Calu3 (cell line): ENCODE data around the gene RAD51B. TPM values are rescaled to one million over a fixed set of nuclear protein-coding genes. Genes with fewer than 3 reads are reported as not detected.

Experiments used
- BruUV-seq: library from RNA; stranded (reverse); fragments of 400-500 nt; replicated peaks from 2 replicates; lab custom pipeline; 2021; lab: Mats Ljungman, UMichigan
- CTCF ChIA-PET: fragments of 300-600 bp; sonication (Branson Sonifier 250); formaldehyde crosslinking; loops from one replicate; lab custom pipeline; 2022; ENCODE audit warnings: antibody characterized with exemption; lab: Charles Lee
- DNase-seq: peaks from one replicate; pipeline ENCODE4 v3.0.0; 2022
- H3K27ac Mint-ChIP-seq: one replicate; pipeline ENCODE4 v1.8.0; 2022; ENCODE audit warnings: mixed read lengths; ENCODE audit not compliant: unreplicated experiment
- H3K27me3 Mint-ChIP-seq: one replicate; pipeline ENCODE4 v1.8.0; 2022; ENCODE audit warnings: mixed read lengths; ENCODE audit not compliant: unreplicated experiment
- H3K36me3 Mint-ChIP-seq: one replicate; pipeline ENCODE4 v1.8.0; 2022; ENCODE audit warnings: mild to moderate bottlenecking, moderate library complexity, mixed read lengths; ENCODE audit not compliant: insufficient read depth, unreplicated experiment
- H3K4me1 Mint-ChIP-seq: one replicate; pipeline ENCODE4 v1.8.0; 2022; ENCODE audit warnings: mild to moderate bottlenecking, low read depth, mixed read lengths; ENCODE audit not compliant: unreplicated experiment
- H3K4me3 Mint-ChIP-seq: one replicate; pipeline ENCODE4 v1.8.0; 2022; ENCODE audit warnings: mild to moderate bottlenecking, low read depth, moderate library complexity, mixed read lengths; ENCODE audit not compliant: unreplicated experiment
- H3K9me3 Mint-ChIP-seq: one replicate; pipeline ENCODE4 v1.8.0; 2022; ENCODE audit warnings: low read depth, mixed read lengths; ENCODE audit not compliant: unreplicated experiment
- intact Hi-C: fragments of 100-400 bp; cut with micrococcal nuclease; formaldehyde crosslinking; loops from one replicate; pipeline ENCODE4 v1.10.0; 2022; ENCODE audit not compliant: unreplicated experiment
- total RNA-seq: library from RNA; stranded (reverse); gene quantifications from 2 replicates; pipeline ENCODE4 v1.2.3, GENCODE V29; 2022
- TF ChIP-seq, protein P1 (sequence below): fragments of 200-600 bp; IDR thresholded peaks from one replicate; pipeline ENCODE4 v1.8.0; 2022; ENCODE audit warnings: antibody characterized with exemption; ENCODE audit not compliant: unreplicated experiment

The RAD51B gene
- total RNA-seq, 1 experiment from 2014 or later, result 24.7 TPM

DNA sequence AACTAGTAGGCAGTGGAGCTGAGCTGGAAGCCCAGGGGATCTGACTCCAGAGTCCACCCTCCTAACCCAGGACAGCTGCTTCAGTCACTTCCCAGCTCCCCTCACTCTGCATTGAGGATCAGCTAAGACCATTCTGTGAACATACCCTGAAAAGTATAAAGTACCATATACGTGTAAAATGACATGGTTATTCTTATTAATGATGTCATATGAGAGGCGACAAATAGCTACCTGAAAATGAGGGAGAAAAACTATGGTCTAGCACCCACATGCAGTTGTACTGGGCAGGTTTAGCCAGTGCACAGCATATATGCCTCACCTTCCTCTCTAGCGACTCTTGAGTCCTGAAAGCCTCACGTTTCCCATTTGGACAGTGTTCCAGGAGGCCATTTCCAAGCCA, 461.9 kb downstream of the RAD51B start:
- CTCF ChIA-PET, result interaction anchor here (0.7 kb wide), 2 partner anchors 66 to 93 kb away, joined by 4 to 6 read pairs; no protein-coding TSS in a partner anchor
- Mint-ChIP-seq H3K36me3 (no peaks in the 10 kb centered on the region), H3K9me3 (no peaks in the 10 kb centered on the region), H3K27me3 (no peaks in the 10 kb centered on the region), H3K4me1 (peaks cover 18% of the 10 kb centered on the region), H3K27ac (no peak overlapping the region), H3K4me3 (no peak overlapping the region)
- BruUV-seq, result no TSS peak
- intact Hi-C loops, result no loop called here
- TF ChIP-seq, protein P1, sequence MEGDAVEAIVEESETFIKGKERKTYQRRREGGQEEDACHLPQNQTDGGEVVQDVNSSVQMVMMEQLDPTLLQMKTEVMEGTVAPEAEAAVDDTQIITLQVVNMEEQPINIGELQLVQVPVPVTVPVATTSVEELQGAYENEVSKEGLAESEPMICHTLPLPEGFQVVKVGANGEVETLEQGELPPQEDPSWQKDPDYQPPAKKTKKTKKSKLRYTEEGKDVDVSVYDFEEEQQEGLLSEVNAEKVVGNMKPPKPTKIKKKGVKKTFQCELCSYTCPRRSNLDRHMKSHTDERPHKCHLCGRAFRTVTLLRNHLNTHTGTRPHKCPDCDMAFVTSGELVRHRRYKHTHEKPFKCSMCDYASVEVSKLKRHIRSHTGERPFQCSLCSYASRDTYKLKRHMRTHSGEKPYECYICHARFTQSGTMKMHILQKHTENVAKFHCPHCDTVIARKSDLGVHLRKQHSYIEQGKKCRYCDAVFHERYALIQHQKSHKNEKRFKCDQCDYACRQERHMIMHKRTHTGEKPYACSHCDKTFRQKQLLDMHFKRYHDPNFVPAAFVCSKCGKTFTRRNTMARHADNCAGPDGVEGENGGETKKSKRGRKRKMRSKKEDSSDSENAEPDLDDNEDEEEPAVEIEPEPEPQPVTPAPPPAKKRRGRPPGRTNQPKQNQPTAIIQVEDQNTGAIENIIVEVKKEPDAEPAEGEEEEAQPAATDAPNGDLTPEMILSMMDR, result no peak
- DNase-seq, result no peak

DNA sequence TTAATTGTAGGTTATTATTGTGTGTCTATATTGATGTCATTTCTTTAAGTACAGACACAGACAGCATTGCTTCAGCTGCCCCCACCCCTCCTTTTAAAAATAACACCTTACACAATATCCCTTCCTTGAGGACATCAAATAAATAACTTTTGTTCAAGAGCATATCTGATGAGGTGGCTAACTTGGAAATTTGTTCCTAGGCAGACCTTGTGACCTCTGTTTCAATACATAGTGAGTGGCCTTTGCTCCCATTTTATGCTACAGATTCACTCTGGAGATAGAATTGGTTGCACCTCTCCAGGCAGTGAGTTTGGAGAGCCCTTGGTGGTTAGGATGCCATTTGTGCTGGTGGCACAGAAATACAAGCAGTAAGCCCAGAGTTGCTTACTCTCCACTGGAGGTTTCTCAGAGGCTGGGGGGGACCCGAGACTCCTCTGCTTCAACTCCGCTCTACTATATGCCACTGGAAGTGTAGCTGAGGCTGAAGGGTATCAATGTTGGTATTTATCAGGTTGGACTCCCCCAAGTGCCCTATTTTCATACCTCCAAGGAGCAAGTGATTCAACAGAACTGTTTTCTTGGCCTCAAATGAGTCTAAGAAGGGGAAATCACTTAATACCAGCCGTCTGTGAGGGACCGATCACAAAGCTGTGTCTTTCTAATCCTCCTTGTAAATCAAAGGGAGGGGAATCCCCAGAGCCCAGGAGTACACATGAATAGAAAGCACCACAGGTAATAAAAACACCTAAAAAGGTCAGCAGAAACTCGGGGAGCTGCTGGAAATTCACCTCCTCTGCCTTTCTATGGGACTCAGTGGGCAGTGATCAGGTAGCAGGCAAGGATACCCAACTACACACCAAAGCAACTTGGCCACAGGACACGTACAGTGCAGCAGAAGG, 463.1 kb downstream of the RAD51B start:
- intact Hi-C loops, result no loop called here
- BruUV-seq, result no TSS peak
- TF ChIP-seq, protein P1, result no peak
- peaks cover 16% of the 10 kb centered on the region for H3K4me1 Mint-ChIP-seq
- H3K27me3 Mint-ChIP-seq, result no peaks in the 10 kb centered on the region
- H3K36me3 Mint-ChIP-seq, result no peaks in the 10 kb centered on the region
- H3K9me3 Mint-ChIP-seq, result no peaks in the 10 kb centered on the region
- no peak overlapping the region for H3K4me3 Mint-ChIP-seq
- DNase-seq, result no peak
- H3K27ac Mint-ChIP-seq, result no peak overlapping the region
- CTCF ChIA-PET, result interaction anchor here (0.7 kb wide), 1 partner anchor 65 kb away, joined by 6 read pairs; no protein-coding TSS in a partner anchor

DNA sequence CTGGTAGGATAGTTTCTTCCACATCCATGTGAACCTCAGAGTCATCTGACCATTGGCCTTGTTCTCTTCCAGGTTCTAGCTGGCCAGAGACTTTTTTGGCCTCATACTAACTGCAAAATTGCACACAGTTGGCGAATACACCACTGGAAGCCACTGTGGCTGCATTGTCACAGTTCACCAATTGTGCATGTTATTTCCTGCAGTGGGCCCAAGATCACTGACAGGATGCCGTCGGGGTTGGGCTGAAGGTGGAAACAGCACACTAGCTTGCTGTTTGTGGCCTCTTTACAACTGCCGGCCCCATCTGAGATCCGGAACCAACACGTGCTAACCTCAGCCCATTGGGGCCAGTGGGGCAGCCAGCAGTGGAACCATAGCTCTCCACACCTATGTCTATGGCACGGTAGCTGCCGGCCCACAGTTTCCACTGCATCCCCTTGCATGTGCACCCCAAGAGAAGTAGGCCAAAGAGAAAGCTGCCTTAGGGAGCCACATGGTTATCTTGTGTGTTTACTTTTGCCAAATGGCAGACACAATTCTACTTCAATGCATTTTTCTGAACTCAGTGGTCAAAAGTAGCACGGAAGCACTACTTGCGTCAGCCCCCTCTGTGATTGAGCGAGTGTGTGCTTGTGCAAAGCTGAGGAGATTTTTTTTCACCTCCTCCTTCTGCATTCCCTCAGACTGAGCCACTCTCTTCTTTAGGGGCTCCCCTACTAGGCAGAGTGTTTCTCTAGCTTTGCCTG, 464.0 kb downstream of the RAD51B start:
- TF ChIP-seq, protein P1, result no peak
- CTCF ChIA-PET, result no interaction called here
- DNase-seq, result no peak
- intact Hi-C loops, result no loop called here
- H3K4me1 Mint-ChIP-seq, result peaks cover 11% of the 10 kb centered on the region
- no peaks in the 10 kb centered on the region for H3K9me3 Mint-ChIP-seq
- no peaks in the 10 kb centered on the region for H3K27me3 Mint-ChIP-seq
- BruUV-seq, result no TSS peak
- no peak overlapping the region for H3K4me3 Mint-ChIP-seq
- no peak overlapping the region for H3K27ac Mint-ChIP-seq
- no peaks in the 10 kb centered on the region for H3K36me3 Mint-ChIP-seq

DNA sequence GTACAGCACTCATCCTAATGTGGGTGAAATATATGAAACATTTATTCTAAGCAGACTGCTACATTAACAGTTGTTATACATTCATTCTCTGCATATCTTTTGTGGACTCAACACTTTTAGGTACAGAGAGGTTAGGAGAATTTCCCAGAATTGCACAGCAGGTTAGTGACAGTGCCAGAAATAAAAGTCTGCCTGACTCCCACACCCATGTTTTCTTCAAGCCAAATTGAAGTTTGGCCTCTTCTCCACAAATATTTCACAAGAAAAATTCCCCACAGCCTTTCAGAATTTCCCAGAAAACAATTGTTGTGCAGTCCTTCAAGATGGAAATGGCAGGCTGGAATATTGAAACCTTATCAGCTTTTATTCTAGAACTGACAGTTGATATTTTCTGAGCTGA, 464.8 kb downstream of the RAD51B start:
- no TSS peak for BruUV-seq
- peaks cover 3% of the 10 kb centered on the region for H3K4me1 Mint-ChIP-seq
- DNase-seq, result no peak
- H3K27me3 Mint-ChIP-seq, result no peaks in the 10 kb centered on the region
- no peaks in the 10 kb centered on the region for H3K9me3 Mint-ChIP-seq
- no peak overlapping the region for H3K4me3 Mint-ChIP-seq
- TF ChIP-seq, protein P1, result no peak
- intact Hi-C loops, result no loop called here
- no peaks in the 10 kb centered on the region for H3K36me3 Mint-ChIP-seq
- CTCF ChIA-PET, result interaction anchor here (0.7 kb wide), 2 partner anchors 18 to 494 kb away, joined by 4 to 6 read pairs; no protein-coding TSS in a partner anchor
- no peak overlapping the region for H3K27ac Mint-ChIP-seq
